Caco-2 (cell line): ENCODE results near the gene NINJ2. TPM values are rescaled to one million over a fixed set of nuclear protein-coding genes. Genes with fewer than 3 reads are reported as not detected.

Experiments used
- BruUV-seq: library from RNA; stranded (reverse); fragments of 400-500 nt; replicated peaks from 2 replicates; lab custom pipeline; 2021; lab: Mats Ljungman, UMichigan
- CTCF ChIA-PET: fragments of 300-600 bp; sonication (Branson Sonifier 250); formaldehyde crosslinking; loops from one replicate; lab custom pipeline; 2022; ENCODE audit warnings: antibody characterized with exemption; lab: Charles Lee
- POLR2A ChIA-PET: fragments of 300-600 bp; sonication (Branson Sonifier 250); formaldehyde crosslinking; loops from one replicate; lab custom pipeline; 2022; ENCODE audit warnings: antibody characterized with exemption; lab: Charles Lee
- DNase-seq, 2 experiments: peaks; one replicate each; pipeline versions ENCODE4 v3.0.0 to v3.0.0-alpha.2; 2020 to 2022
- H3K27me3 ChIP-seq: replicated peaks from 2 replicates; pipeline ENCODE4 v1.6.0; 2011; ENCODE audit warnings: low read length; ENCODE audit not compliant: control insufficient read depth, insufficient read depth
- H3K36me3 ChIP-seq: 2 replicates; pipeline ENCODE4 v1.5.1; 2011; ENCODE audit warnings: low read length; ENCODE audit not compliant: control insufficient read depth, insufficient read depth
- H3K4me1 ChIP-seq: fragments of 250-450 bp; sonication (Bioruptor Pico); 2 replicates; pipeline ENCODE4 v1.5.1; 2020; ENCODE audit warnings: mild to moderate bottlenecking
- H3K4me3 ChIP-seq: 2 replicates; pipeline ENCODE4 v1.5.1; 2011; ENCODE audit warnings: low read depth, mild to moderate bottlenecking, control low read depth, low read length
- H3K9me3 ChIP-seq: fragments of 250-450 bp; sonication (Bioruptor Pico); 2 replicates; pipeline ENCODE4 v1.5.1; 2020; ENCODE audit warnings: mild to moderate bottlenecking, moderate library complexity
- H3K27ac Mint-ChIP-seq: one replicate; pipeline ENCODE4 v1.8.0; 2022; ENCODE audit warnings: mixed read lengths; ENCODE audit not compliant: unreplicated experiment
- H3K27me3 Mint-ChIP-seq: one replicate; pipeline ENCODE4 v1.8.0; 2022; ENCODE audit warnings: mixed read lengths; ENCODE audit not compliant: insufficient read depth, unreplicated experiment
- H3K36me3 Mint-ChIP-seq: one replicate; pipeline ENCODE4 v1.8.0; 2022; ENCODE audit warnings: mild to moderate bottlenecking, mixed read lengths; ENCODE audit not compliant: insufficient read depth, unreplicated experiment
- H3K4me1 Mint-ChIP-seq: one replicate; pipeline ENCODE4 v1.8.0; 2022; ENCODE audit warnings: low read depth, mixed read lengths; ENCODE audit not compliant: unreplicated experiment
- H3K4me3 Mint-ChIP-seq: one replicate; pipeline ENCODE4 v1.8.0; 2022; ENCODE audit warnings: mild to moderate bottlenecking, moderate library complexity, mixed read lengths; ENCODE audit not compliant: unreplicated experiment
- H3K9me3 Mint-ChIP-seq: one replicate; pipeline ENCODE4 v1.8.0; 2022; ENCODE audit warnings: mixed read lengths; ENCODE audit not compliant: unreplicated experiment
- intact Hi-C: fragments of 100-400 bp; cut with micrococcal nuclease; formaldehyde crosslinking; loops from one replicate; pipeline ENCODE4 v1.10.0; 2022; ENCODE audit not compliant: unreplicated experiment
- total RNA-seq: library from RNA; stranded (reverse); gene quantifications from 2 replicates; pipeline ENCODE4 v1.2.3, GENCODE V29; 2022
- TF ChIP-seq, protein P1 (sequence below), 2 experiments: fragments of 200-600 bp in 1 of 2; IDR thresholded peaks; 1 replicate in 1 of 2; 2 replicates in 1 of 2; pipeline versions ENCODE4 v1.5.1 to v1.8.0; 2011 to 2022; ENCODE audit warnings: antibody characterized with exemption in 1 of 2, control low read depth in 1 of 2, inconsistent platforms in 1 of 2, low read depth in 1 of 2, low read length in 1 of 2, mild to moderate bottlenecking in 1 of 2, moderate library complexity in 1 of 2; ENCODE audit not compliant: insufficient read depth in 1 of 2, severe bottlenecking in 1 of 2, unreplicated experiment in 1 of 2

NINJ2 gene
- total RNA-seq, 1 experiment from 2014 or later, result 7.0 TPM

DNA sequence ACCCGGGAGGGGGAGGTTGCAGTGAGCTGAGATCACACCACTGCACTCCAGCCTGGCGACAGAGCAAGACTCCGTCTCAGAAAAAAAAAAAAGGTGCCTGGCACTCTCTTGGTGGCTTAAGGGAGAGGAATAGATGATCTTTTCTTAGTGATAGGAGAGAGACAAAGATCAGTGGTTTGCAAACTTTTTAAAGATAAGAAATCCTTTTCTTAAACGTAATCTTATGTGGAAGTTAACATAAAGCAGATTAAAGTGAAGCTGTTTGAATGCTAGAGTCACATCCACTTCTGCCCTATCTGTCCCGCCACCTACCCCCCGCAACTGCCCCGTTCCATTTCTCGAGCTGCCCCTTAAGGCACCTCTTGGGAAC, 6.3 kb upstream of the NINJ2 start:
- DNase-seq, result no peak
- no peaks in the 10 kb centered on the region for H3K36me3 Mint-ChIP-seq

DNA sequence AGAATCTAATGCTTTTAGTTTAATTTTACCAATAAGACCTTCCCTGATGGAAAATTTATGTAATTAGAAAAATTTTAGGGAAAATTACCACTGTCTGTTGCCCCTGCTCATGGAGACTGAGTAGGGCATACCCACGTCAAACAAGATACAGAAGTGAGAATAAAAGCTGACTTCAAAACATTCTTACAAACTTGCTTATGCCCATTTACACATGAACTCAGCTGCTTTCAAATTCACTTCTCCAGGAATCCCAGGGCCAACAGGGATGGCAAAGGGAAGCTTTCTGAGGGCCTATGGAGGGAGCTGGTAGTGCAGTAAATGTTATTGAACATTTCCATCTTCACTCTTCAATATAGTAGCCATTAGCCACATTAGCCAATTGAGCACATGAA, 4.8 kb upstream of the NINJ2 start:
- H3K4me3 ChIP-seq, result no peak overlapping the region
- H3K9me3 ChIP-seq, result no peaks in the 10 kb centered on the region
- no peak overlapping the region for H3K4me3 Mint-ChIP-seq
- no TSS peak for BruUV-seq
- DNase-seq, result no peak
- H3K27me3 ChIP-seq, result no peaks in the 10 kb centered on the region
- intact Hi-C loops, result no loop called here
- H3K9me3 Mint-ChIP-seq, result no peaks in the 10 kb centered on the region
- TF ChIP-seq, protein P1, sequence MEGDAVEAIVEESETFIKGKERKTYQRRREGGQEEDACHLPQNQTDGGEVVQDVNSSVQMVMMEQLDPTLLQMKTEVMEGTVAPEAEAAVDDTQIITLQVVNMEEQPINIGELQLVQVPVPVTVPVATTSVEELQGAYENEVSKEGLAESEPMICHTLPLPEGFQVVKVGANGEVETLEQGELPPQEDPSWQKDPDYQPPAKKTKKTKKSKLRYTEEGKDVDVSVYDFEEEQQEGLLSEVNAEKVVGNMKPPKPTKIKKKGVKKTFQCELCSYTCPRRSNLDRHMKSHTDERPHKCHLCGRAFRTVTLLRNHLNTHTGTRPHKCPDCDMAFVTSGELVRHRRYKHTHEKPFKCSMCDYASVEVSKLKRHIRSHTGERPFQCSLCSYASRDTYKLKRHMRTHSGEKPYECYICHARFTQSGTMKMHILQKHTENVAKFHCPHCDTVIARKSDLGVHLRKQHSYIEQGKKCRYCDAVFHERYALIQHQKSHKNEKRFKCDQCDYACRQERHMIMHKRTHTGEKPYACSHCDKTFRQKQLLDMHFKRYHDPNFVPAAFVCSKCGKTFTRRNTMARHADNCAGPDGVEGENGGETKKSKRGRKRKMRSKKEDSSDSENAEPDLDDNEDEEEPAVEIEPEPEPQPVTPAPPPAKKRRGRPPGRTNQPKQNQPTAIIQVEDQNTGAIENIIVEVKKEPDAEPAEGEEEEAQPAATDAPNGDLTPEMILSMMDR (IDR thresholded peaks at IDR 0.05; ENCODE audit: insufficient read depth in 1 of 2, low read depth in 1 of 2, low read length in 1 of 2, severe bottlenecking in 1 of 2, unreplicated experiment in 1 of 2), result no peak
- no peak overlapping the region for H3K27ac Mint-ChIP-seq
- ChIA-PET CTCF (interaction anchor here (0.7 to 1.9 kb wide), 2 partner anchors 83 to 96 kb away, joined by 4 to 6 read pairs; no protein-coding TSS in a partner anchor), POLR2A (no interaction called here)
- H3K36me3 ChIP-seq, result no peaks in the 10 kb centered on the region
- H3K36me3 Mint-ChIP-seq, result no peaks in the 10 kb centered on the region
- H3K27me3 Mint-ChIP-seq, result no peaks in the 10 kb centered on the region
- H3K4me1 Mint-ChIP-seq, result peaks cover 11% of the 10 kb centered on the region
- no peaks in the 10 kb centered on the region for H3K4me1 ChIP-seq

More for the DNA sequence above, 6.3 kb upstream of the NINJ2 start:
- H3K27me3 Mint-ChIP-seq, result no peaks in the 10 kb centered on the region
- ChIA-PET POLR2A (no interaction called here), CTCF (no interaction called here)
- no TSS peak for BruUV-seq
- no peak overlapping the region for H3K4me3 Mint-ChIP-seq
- no peaks in the 10 kb centered on the region for H3K36me3 ChIP-seq
- H3K4me1 Mint-ChIP-seq, result peaks cover 11% of the 10 kb centered on the region
- no peak overlapping the region for H3K27ac Mint-ChIP-seq
- H3K4me3 ChIP-seq, result no peak overlapping the region
- no peaks in the 10 kb centered on the region for H3K4me1 ChIP-seq
- intact Hi-C loops, result no loop called here
- H3K9me3 Mint-ChIP-seq, result no peaks in the 10 kb centered on the region
- no peaks in the 10 kb centered on the region for H3K27me3 ChIP-seq
- TF ChIP-seq, protein P1 (IDR thresholded peaks at IDR 0.05; ENCODE audit: insufficient read depth in 1 of 2, low read depth in 1 of 2, low read length in 1 of 2, severe bottlenecking in 1 of 2, unreplicated experiment in 1 of 2), result no peak
- no peaks in the 10 kb centered on the region for H3K9me3 ChIP-seq

- H3K27me3 ChIP-seq, result no peaks in the 10 kb centered on the region
- Mint-ChIP-seq H3K27ac (peak overlapping the region; percentile 49), H3K4me1 (peaks cover 11% of the 10 kb centered on the region), H3K27me3 (no peaks in the 10 kb centered on the region), H3K9me3 (no peaks in the 10 kb centered on the region), H3K36me3 (no peaks in the 10 kb centered on the region), H3K4me3 (no peak overlapping the region)
- no peaks in the 10 kb centered on the region for H3K4me1 ChIP-seq
- no peaks in the 10 kb centered on the region for H3K36me3 ChIP-seq
- TF ChIP-seq, protein P1 (IDR thresholded peaks at IDR 0.05; ENCODE audit: insufficient read depth in 1 of 2, low read depth in 1 of 2, low read length in 1 of 2, severe bottlenecking in 1 of 2, unreplicated experiment in 1 of 2), result no peak
- no peak for DNase-seq
- intact Hi-C loops, result no loop called here
- H3K9me3 ChIP-seq, result no peaks in the 10 kb centered on the region
- H3K4me3 ChIP-seq, result no peak overlapping the region
- ChIA-PET POLR2A (no interaction called here), CTCF (interaction anchor here (0.9 to 1.9 kb wide), 2 partner anchors 84 to 91 kb away, joined by 4 read pairs; no protein-coding TSS in a partner anchor)
- no TSS peak for BruUV-seq
Observed at GRCh38 chr12:666766-667308, 3.6 kb upstream of the NINJ2 start.
